Liver (tissue), 9 donors: ENCODE measurements around the gene TENM3. TPM values are rescaled to one million over a fixed set of nuclear protein-coding genes. Genes with fewer than 3 reads are reported as not detected.

Source experiments
- DNase-seq: peaks from one replicate; pipeline ENCODE4 v3.0.0-alpha.2; 2017; ENCODE audit warnings: low spot score
- H3K27ac ChIP-seq, 2 donors: one replicate each; pipeline ENCODE4 v1.7.0; 2013; ENCODE audit warnings: inconsistent platforms in 2 of 2, low read length in 2 of 2, control low read depth in 1 of 2, low read depth in 1 of 2, mild to moderate bottlenecking in 1 of 2
- H3K27me3 ChIP-seq, 4 donors: one replicate each; pipeline versions ENCODE4 v1.6.1 to v1.7.0; 2013; ENCODE audit warnings: low read length in 3 of 4, inconsistent platforms in 1 of 4, mild to moderate bottlenecking in 1 of 4, moderate library complexity in 1 of 4; ENCODE audit not compliant: control insufficient read depth in 4 of 4, insufficient read depth in 4 of 4
- H3K36me3 ChIP-seq, 4 donors: one replicate each; pipeline versions ENCODE4 v1.6.1 to v1.7.0; 2013; ENCODE audit warnings: low read length in 3 of 4, mild to moderate bottlenecking in 3 of 4, low read depth in 1 of 4, moderate library complexity in 1 of 4; ENCODE audit not compliant: control insufficient read depth in 4 of 4, insufficient read depth in 3 of 4
- H3K4me1 ChIP-seq, 4 donors: one replicate each; pipeline versions ENCODE4 v1.6.1 to v1.7.0; 2013; ENCODE audit warnings: low read length in 3 of 4, mild to moderate bottlenecking in 3 of 4, moderate library complexity in 1 of 4; ENCODE audit not compliant: control insufficient read depth in 4 of 4, insufficient read depth in 4 of 4
- H3K4me3 ChIP-seq, 3 donors: one replicate each; pipeline versions ENCODE4 v1.6.1 to v1.7.0; 2013; ENCODE audit warnings: low read length in 3 of 3, control low read depth in 1 of 3, low read depth in 1 of 3, mild to moderate bottlenecking in 1 of 3
- H3K9ac ChIP-seq, 2 donors: one replicate each; pipeline ENCODE4 v1.7.0; 2013; ENCODE audit warnings: low read length in 2 of 2, mild to moderate bottlenecking in 2 of 2, moderate library complexity in 2 of 2, control low read depth in 1 of 2, low read depth in 1 of 2
- H3K9me3 ChIP-seq, 4 donors: one replicate each; pipeline versions ENCODE4 v1.6.1 to v1.7.0; 2013; ENCODE audit warnings: low read length in 3 of 4; ENCODE audit not compliant: control insufficient read depth in 4 of 4
- CTCF ChIP-seq: fragments of 150-350 bp; IDR thresholded peaks from 2 replicates; pipeline ENCODE4 v1.5.1; 2017; ENCODE audit warnings: improper control_type of control experiment, low read depth, low read length; ENCODE audit not compliant: missing input control
- EGR1 ChIP-seq, 2 donors: IDR thresholded peaks; 2 replicates each; pipeline ENCODE4 v1.6.1; 2016 to 2018; ENCODE audit warnings: antibody characterized with exemption in 2 of 2, low read depth in 2 of 2
- FOXA1 ChIP-seq: IDR thresholded peaks from 2 replicates; pipeline ENCODE4 v1.6.1; 2016; ENCODE audit warnings: antibody characterized with exemption
- FOXA2 ChIP-seq: IDR thresholded peaks from 2 replicates; pipeline ENCODE4 v1.6.1; 2016; ENCODE audit warnings: antibody characterized with exemption
- GABPA ChIP-seq, 2 donors: IDR thresholded peaks in 1 of 2; conservative IDR thresholded peaks in 1 of 2; 2 replicates each; pipeline ENCODE4 v1.6.1; 2016; ENCODE audit warnings: antibody characterized with exemption in 2 of 2, mild to moderate bottlenecking in 1 of 2, moderate library complexity in 1 of 2
- HNF4A ChIP-seq, 2 donors: conservative IDR thresholded peaks; 2 replicates each; pipeline ENCODE4 v1.6.1; 2016; ENCODE audit warnings: antibody characterized with exemption in 2 of 2, mild to moderate bottlenecking in 2 of 2
- HNF4G ChIP-seq: IDR thresholded peaks from 2 replicates; pipeline ENCODE4 v1.6.1; 2016; ENCODE audit warnings: antibody characterized with exemption
- JUND ChIP-seq, 2 donors: IDR thresholded peaks; 2 replicates each; pipeline ENCODE4 v1.6.1; 2016; ENCODE audit warnings: antibody characterized with exemption in 2 of 2
- MAX ChIP-seq: IDR thresholded peaks from 2 replicates; pipeline ENCODE4 v1.6.1; 2016; ENCODE audit warnings: antibody characterized with exemption
- NR2F2 ChIP-seq: IDR thresholded peaks from 2 replicates; pipeline ENCODE4 v1.6.1; 2016; ENCODE audit warnings: antibody characterized with exemption
- RAD21 ChIP-seq, 2 donors: IDR thresholded peaks; 2 replicates each; pipeline ENCODE4 v1.6.1; 2016; ENCODE audit warnings: antibody characterized with exemption in 2 of 2, mild to moderate bottlenecking in 2 of 2
- RXRA ChIP-seq, 2 donors: IDR thresholded peaks; 2 replicates each; pipeline ENCODE4 v1.6.1; 2017 to 2018; ENCODE audit warnings: antibody characterized with exemption in 2 of 2, mild to moderate bottlenecking in 1 of 2
- SP1 ChIP-seq: IDR thresholded peaks from 2 replicates; pipeline ENCODE4 v1.6.1; 2018; ENCODE audit warnings: antibody characterized with exemption, mild to moderate bottlenecking
- TAF1 ChIP-seq: conservative IDR thresholded peaks from 2 replicates; pipeline ENCODE4 v1.6.1; 2016; ENCODE audit warnings: antibody characterized with exemption, mild to moderate bottlenecking
- YY1 ChIP-seq: IDR thresholded peaks from 2 replicates; pipeline ENCODE4 v1.6.1; 2016; ENCODE audit warnings: antibody characterized with exemption, mild to moderate bottlenecking
- WGBS: extraction: QIAGEN DNeasy Blood & Tissue Kit; methylation state at CpG from one replicate; pipeline ENCODE4 v1.1.7; 2013; 5-methylcytosine and 5-hydroxymethylcytosine counted together
- polyA plus RNA-seq, 2 donors: library from polyadenylated mRNA; stranded (reverse) in 1 of 2; unstranded in 1 of 2; fragments of 200-250 nt in 1 of 2; fragments of >200 nt in 1 of 2; fragmentation: Nextera tagmentation in 1 of 2; extraction: Ambion mirVana in 1 of 2; gene quantifications; one replicate each; pipeline versions ENCODE4 v1.2.1 to v1.2.3, GENCODE V29; 2013 to 2015
- total RNA-seq, 2 donors: library from RNA; depleted of rRNA; stranded (reverse); fragments of >200 nt; gene quantifications; one replicate each; pipeline ENCODE4 v1.2.3, GENCODE V29; 2014
- TF ChIP-seq, protein P1 (sequence below): IDR thresholded peaks from 2 replicates; pipeline ENCODE4 v1.6.1; 2016; ENCODE audit warnings: antibody characterized with exemption
- TF ChIP-seq, protein P2 (sequence below): IDR thresholded peaks from 2 replicates; pipeline ENCODE4 v1.6.1; 2016; ENCODE audit warnings: antibody characterized with exemption
- TF ChIP-seq, protein P3 (sequence below): IDR thresholded peaks from 2 replicates; pipeline ENCODE4 v1.6.1; 2016; ENCODE audit warnings: antibody characterized with exemption, mild to moderate bottlenecking
- donor health status: healthy.
- donor health status: healthy.
- donor health status: healthy.
- donor health status: healthy.
- donor health status: healthy.

TENM3 gene
- total and polyA plus RNA-seq, 4 donors = 0.32 to 16.8 (median 0.70) TPM

DNA sequence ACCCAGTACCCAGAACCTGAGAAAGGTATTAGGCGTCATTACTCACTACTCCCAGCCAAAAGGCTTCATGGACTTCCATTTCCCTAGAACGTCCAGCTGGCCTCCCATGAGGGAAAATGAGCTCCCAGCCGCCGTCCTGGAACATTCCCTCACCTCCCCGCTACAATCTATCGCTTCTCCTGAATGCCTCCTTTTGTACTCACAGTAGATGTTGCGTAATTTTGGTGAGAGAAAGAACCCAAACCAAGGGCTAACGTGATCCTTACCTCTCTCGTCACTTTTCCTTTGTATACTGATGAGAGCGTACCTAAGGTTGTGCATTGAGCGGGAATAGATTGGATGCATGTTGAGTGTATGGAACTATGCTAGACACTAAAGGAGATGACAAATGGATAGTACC is 161.9 kb downstream of the TENM3 start (continued):
- TF ChIP-seq, protein P1, sequence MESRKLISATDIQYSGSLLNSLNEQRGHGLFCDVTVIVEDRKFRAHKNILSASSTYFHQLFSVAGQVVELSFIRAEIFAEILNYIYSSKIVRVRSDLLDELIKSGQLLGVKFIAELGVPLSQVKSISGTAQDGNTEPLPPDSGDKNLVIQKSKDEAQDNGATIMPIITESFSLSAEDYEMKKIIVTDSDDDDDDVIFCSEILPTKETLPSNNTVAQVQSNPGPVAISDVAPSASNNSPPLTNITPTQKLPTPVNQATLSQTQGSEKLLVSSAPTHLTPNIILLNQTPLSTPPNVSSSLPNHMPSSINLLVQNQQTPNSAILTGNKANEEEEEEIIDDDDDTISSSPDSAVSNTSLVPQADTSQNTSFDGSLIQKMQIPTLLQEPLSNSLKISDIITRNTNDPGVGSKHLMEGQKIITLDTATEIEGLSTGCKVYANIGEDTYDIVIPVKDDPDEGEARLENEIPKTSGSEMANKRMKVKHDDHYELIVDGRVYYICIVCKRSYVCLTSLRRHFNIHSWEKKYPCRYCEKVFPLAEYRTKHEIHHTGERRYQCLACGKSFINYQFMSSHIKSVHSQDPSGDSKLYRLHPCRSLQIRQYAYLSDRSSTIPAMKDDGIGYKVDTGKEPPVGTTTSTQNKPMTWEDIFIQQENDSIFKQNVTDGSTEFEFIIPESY = no peak
- no peak for TF ChIP-seq HNF4A (conservative IDR thresholded peaks at IDR 0.05)
- TF ChIP-seq HNF4G = no peak
- TF ChIP-seq JUND (IDR thresholded peaks at IDR 0.05) = no peak

GRCh38 chr4:182409271-182409670 is 166.1 kb downstream of the TENM3 start:
- no peak for TF ChIP-seq NR2F2
- no peak for TF ChIP-seq HNF4A (conservative IDR thresholded peaks at IDR 0.05)
- TF ChIP-seq MAX = no peak
- no peak for TF ChIP-seq HNF4G
- no peak for TF ChIP-seq GABPA (IDR thresholded peaks at IDR 0.05 in 1 of 2, conservative IDR thresholded peaks at IDR 0.05 in 1 of 2)
- no peak for TF ChIP-seq TAF1
- no peak for TF ChIP-seq FOXA2
- no peak for TF ChIP-seq EGR1 (IDR thresholded peaks at IDR 0.05; ENCODE audit: low read depth in 2 of 2)
- TF ChIP-seq, protein P2, sequence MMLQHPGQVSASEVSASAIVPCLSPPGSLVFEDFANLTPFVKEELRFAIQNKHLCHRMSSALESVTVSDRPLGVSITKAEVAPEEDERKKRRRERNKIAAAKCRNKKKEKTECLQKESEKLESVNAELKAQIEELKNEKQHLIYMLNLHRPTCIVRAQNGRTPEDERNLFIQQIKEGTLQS = no peak
- TF ChIP-seq SP1 = no peak
- TF ChIP-seq RAD21 (IDR thresholded peaks at IDR 0.05) = no peak
- no peak for TF ChIP-seq YY1
- no peak for TF ChIP-seq CTCF
- TF ChIP-seq RXRA (IDR thresholded peaks at IDR 0.05) = no peak
- no peak for TF ChIP-seq JUND (IDR thresholded peaks at IDR 0.05)
- no peak for TF ChIP-seq FOXA1
- TF ChIP-seq, protein P1 = no peak
- TF ChIP-seq, protein P3, sequence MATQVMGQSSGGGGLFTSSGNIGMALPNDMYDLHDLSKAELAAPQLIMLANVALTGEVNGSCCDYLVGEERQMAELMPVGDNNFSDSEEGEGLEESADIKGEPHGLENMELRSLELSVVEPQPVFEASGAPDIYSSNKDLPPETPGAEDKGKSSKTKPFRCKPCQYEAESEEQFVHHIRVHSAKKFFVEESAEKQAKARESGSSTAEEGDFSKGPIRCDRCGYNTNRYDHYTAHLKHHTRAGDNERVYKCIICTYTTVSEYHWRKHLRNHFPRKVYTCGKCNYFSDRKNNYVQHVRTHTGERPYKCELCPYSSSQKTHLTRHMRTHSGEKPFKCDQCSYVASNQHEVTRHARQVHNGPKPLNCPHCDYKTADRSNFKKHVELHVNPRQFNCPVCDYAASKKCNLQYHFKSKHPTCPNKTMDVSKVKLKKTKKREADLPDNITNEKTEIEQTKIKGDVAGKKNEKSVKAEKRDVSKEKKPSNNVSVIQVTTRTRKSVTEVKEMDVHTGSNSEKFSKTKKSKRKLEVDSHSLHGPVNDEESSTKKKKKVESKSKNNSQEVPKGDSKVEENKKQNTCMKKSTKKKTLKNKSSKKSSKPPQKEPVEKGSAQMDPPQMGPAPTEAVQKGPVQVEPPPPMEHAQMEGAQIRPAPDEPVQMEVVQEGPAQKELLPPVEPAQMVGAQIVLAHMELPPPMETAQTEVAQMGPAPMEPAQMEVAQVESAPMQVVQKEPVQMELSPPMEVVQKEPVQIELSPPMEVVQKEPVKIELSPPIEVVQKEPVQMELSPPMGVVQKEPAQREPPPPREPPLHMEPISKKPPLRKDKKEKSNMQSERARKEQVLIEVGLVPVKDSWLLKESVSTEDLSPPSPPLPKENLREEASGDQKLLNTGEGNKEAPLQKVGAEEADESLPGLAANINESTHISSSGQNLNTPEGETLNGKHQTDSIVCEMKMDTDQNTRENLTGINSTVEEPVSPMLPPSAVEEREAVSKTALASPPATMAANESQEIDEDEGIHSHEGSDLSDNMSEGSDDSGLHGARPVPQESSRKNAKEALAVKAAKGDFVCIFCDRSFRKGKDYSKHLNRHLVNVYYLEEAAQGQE = no peak
- no peaks in the 10 kb centered on the region for H3K36me3 ChIP-seq
- WGBS = 89% methylated on average over 5 of the region's 5 CpGs
- H3K27ac ChIP-seq = no peak overlapping the region
- no peak overlapping the region for H3K4me3 ChIP-seq
- no peak overlapping the region for H3K9ac ChIP-seq
- no peaks in the 10 kb centered on the region for H3K27me3 ChIP-seq
- peaks cover 0 to 7% (median under 1%) of the 10 kb centered on the region in 4 donors for H3K9me3 ChIP-seq
- no peaks in the 10 kb centered on the region for H3K4me1 ChIP-seq
- DNase-seq = no peak
